Breast epithelium (tissue), 3 donors: ENCODE measurements around the gene RBM12.

Experiments
- CTCF ChIP-seq, 3 donors: fragments of 450-650 bp; IDR thresholded peaks; one replicate each; pipeline ENCODE4 v1.5.1; 2016 to 2017; ENCODE audit warnings: antibody characterized with exemption in 3 of 3, mild to moderate bottlenecking in 3 of 3, moderate library complexity in 3 of 3
- POLR2A ChIP-seq: fragments of 450-650 bp; IDR thresholded peaks from one replicate; pipeline ENCODE4 v1.6.1; 2016; ENCODE audit warnings: antibody characterized with exemption, mild to moderate bottlenecking, moderate library complexity
- POLR2AphosphoS5 ChIP-seq, 3 donors: sonication (generic); formaldehyde crosslinking; IDR thresholded peaks; one replicate each; pipeline ENCODE4 v1.6.1; 2017; ENCODE audit warnings: antibody characterized with exemption in 3 of 3

DNA sequence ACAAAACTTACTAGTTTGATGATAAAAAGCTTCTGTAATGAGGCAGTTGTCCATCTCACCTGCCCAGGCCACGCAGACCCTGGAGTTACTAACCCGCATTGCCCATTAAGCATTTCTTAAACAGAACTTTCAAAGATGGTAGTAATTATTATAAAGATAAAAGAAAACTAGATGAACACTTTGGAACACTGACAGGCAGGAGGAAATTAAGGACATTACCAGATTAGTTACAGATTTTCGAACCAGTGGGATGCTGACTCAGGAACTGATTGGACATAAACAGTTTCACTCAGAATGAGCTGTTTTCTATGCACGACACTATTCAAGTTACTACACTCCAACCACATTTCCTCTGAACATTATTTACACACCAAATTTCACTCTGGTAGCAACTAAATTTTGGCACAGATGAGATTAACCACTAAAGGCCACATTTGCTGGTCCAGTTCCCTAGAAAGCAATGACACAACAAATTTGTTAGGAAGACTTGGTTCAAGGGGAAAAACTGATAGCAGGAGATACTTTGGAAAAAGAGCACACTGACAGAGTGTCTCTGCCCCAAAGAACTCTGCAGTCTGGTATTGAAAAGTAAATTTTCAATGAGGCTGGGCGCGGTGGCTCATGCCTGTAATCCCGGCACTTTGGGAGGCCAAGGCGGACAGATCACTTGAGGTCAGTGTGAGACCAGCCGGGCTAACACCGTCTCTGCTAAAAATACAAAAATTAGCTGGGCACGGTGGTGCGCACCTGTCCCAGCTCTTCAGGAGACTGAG lies 37.5 kb upstream of the RBM12 start:
- TF ChIP-seq POLR2A = no peak
- no peak for TF ChIP-seq CTCF (IDR thresholded peaks at IDR 0.05)
- no peak for TF ChIP-seq POLR2AphosphoS5 (IDR thresholded peaks at IDR 0.05)
